Measurements from ENCODE around the gene TACSTD2. TPM values are rescaled to one million over a fixed set of nuclear protein-coding genes. Genes with fewer than 3 reads are reported as not detected.
A peak's percentile ranks its signal among the peaks of the same experiment; 100 is the strongest.

Gene TACSTD2
- total RNA-seq, 1 experiment from 2014 or later = 1.2 TPM

GRCh38 chr1:58620259-58620658 is 43.2 kb upstream of the TACSTD2 start:
- peak; percentile 39 for DNase-seq
- Histone ChIP-seq H4K91ac (ENCODE audit: insufficient read length, low read depth, low read length) (no peak overlapping the region), H3K4me1 (ENCODE audit: insufficient read depth, low read length) (peaks cover 6% of the 10 kb centered on the region; the same call in 1 of the 2 replicates), H3K14ac (ENCODE audit: insufficient read depth, low read length) (no peak overlapping the region; the same call in 1 of the 2 replicates), H3K4ac (ENCODE audit: low read depth, low read length) (no peak overlapping the region), H2BK5ac (ENCODE audit: insufficient read length, low read length) (no peak overlapping the region), H3K23ac (ENCODE audit: insufficient read length, low read depth, low read length) (no peak overlapping the region), H2BK15ac (ENCODE audit: low read depth, low read length) (no peak overlapping the region), H2AK5ac (ENCODE audit: insufficient read length, low read length) (no peak overlapping the region), H3K27ac (ENCODE audit: insufficient read length, low read depth, low read length) (no peak overlapping the region), H3K79me1 (ENCODE audit: insufficient read depth, low read depth, low read length, poor library complexity, severe bottlenecking) (no peaks in the 10 kb centered on the region), H4K20me1 (ENCODE audit: control insufficient read depth, insufficient read depth, insufficient read length) (no peaks in the 10 kb centered on the region), H4K5ac (ENCODE audit: insufficient read length, low read depth, low read length) (no peak overlapping the region), H2BK12ac (ENCODE audit: insufficient read length, low read depth, low read length) (no peak overlapping the region), H3K9ac (ENCODE audit: extremely low read depth, insufficient read length, low read length) (no peak overlapping the region), H3K9me3 (ENCODE audit: control insufficient read depth, low read depth, low read length) (no peaks in the 10 kb centered on the region), H4K8ac (replicated peaks; ENCODE audit: insufficient read length, low read depth, low read length) (no peak overlapping the region), H3K18ac (ENCODE audit: insufficient read length, low read depth, low read length) (no peak overlapping the region), H3K79me2 (ENCODE audit: insufficient read depth, low read length) (no peaks in the 10 kb centered on the region), H2BK120ac (ENCODE audit: low read depth, low read length, poor library complexity, severe bottlenecking) (no peak overlapping the region), H3K27me3 (ENCODE audit: insufficient read depth, low read length) (no peaks in the 10 kb centered on the region), H2AFZ (ENCODE audit: low read length) (peak overlapping the region; percentile 82), H3T11ph (ENCODE audit: low read length) (no peak overlapping the region), H3K56ac (ENCODE audit: insufficient read length, low read depth, low read length) (no peak overlapping the region), H3K23me2 (ENCODE audit: insufficient read length, low read depth, low read length, poor library complexity, severe bottlenecking) (no peaks in the 10 kb centered on the region), H2BK20ac (ENCODE audit: low read depth, low read length, poor library complexity, severe bottlenecking) (no peak overlapping the region), H3K4me2 (ENCODE audit: insufficient read depth, insufficient read length, low read length) (no peak overlapping the region)
- no peak for TF ChIP-seq CTCF (conservative IDR thresholded peaks at IDR 0.05)
- peaks cover 0 to 6% (median 3%) of the 10 kb centered on the region in 3 experiments; a peak in 3 of 7 replicates for H3K36me3 Mint-ChIP-seq (ENCODE audit: insufficient read depth in 1 of 3, low read depth in 3 of 3)
- peaks cover 2 to 5% of the 10 kb centered on the region in 2 experiments; a peak in 3 of 5 replicates for H3K9me3 Mint-ChIP-seq
- no CpG with 5 or more reads among the region's 7 CpGs for WGBS (ENCODE audit: extremely low coverage, insufficient read length, low lambda C conversion rate)
- peak overlapping the region in 2 of 3 experiments; percentile 58 to 84; a peak in 3 of 7 replicates for H3K27ac Mint-ChIP-seq
- no peak overlapping the region for H3K4me3 Mint-ChIP-seq
- peaks cover 17 to 25% of the 10 kb centered on the region in 2 experiments for H3K4me1 Mint-ChIP-seq
- H3K27me3 Mint-ChIP-seq (ENCODE audit: low read depth) = peaks cover 6% of the 10 kb centered on the region; the same call in 1 of the 2 replicates
